Type B pancreatic cell (in vitro differentiated cells): ENCODE measurements around the gene HCRTR1. TPM values are rescaled to one million over a fixed set of nuclear protein-coding genes. Genes with fewer than 3 reads are reported as not detected.

ENCODE experiments used
- DNase-seq: peaks from one replicate; pipeline ENCODE4 v3.0.0; 2021; ENCODE audit warnings: mixed read lengths; ENCODE audit not compliant: unreplicated experiment; ENCODE audit errors: extremely low spot score
- H3K27ac Mint-ChIP-seq: 2 replicates; pipeline ENCODE4 v1.8.0; 2021; ENCODE audit warnings: mild to moderate bottlenecking, mixed read lengths
- H3K27me3 Mint-ChIP-seq: 2 replicates; pipeline ENCODE4 v1.8.0; 2021; ENCODE audit warnings: mixed read lengths
- H3K36me3 Mint-ChIP-seq: 2 replicates; pipeline ENCODE4 v1.8.0; 2021; ENCODE audit warnings: mixed read lengths
- H3K4me1 Mint-ChIP-seq: one replicate; pipeline ENCODE4 v1.8.0; 2021; ENCODE audit warnings: mixed read lengths; ENCODE audit not compliant: unreplicated experiment
- H3K4me3 Mint-ChIP-seq: 2 replicates; pipeline ENCODE4 v1.8.0; 2021; ENCODE audit warnings: mild to moderate bottlenecking, mixed read lengths
- H3K9me3 Mint-ChIP-seq: 2 replicates; pipeline ENCODE4 v1.8.0; 2021; ENCODE audit warnings: mixed read lengths
- CTCF ChIP-seq: fragments of 200-600 bp; sonication (generic); conservative IDR thresholded peaks from 2 replicates; pipeline ENCODE4 v1.5.0; 2021; ENCODE audit warnings: antibody characterized with exemption, mild to moderate bottlenecking
- total RNA-seq: library from RNA; stranded (reverse); gene quantifications from 2 replicates; pipeline ENCODE4 v1.2.1, GENCODE V29; 2021; ENCODE audit warnings: low replicate concordance

HCRTR1 gene
- total RNA-seq, 1 donor from 2014 or later = not detected

- H3K27ac Mint-ChIP-seq = peak overlapping the region; percentile 76
- no peaks in the 10 kb centered on the region for H3K9me3 Mint-ChIP-seq
- peak; percentile 67 for DNase-seq
- H3K4me1 Mint-ChIP-seq = peaks cover 12% of the 10 kb centered on the region
- H3K4me3 Mint-ChIP-seq = peak overlapping the region; percentile 82
- H3K36me3 Mint-ChIP-seq = no peaks in the 10 kb centered on the region
- H3K27me3 Mint-ChIP-seq = peaks cover 3% of the 10 kb centered on the region
- no peak for TF ChIP-seq CTCF
Measured at GRCh38 chr1:31575369-31576140, 41.9 kb upstream of the HCRTR1 start.

DNA sequence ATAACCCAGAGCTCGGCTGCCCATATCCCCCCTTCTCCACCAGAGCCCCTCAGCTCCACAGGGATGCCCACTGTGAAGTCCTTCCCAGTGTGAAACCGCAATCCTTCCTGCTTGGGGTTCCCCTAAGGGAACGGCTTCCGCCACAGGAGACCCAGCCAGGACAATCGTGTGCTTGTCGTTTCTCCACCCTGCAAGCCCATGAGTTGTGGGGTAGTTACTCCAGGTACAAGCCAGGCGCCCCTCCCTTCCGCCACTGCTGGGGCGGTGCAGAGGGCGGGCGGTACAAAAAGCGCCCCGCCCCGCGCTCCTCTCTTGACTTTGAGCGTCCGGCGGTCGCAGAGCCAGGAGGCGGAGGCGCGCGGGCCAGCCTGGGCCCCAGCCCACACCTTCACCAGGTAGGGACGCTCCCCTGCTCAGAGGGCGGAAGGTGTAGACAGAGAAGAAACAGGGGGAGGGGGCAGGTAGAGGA lies 41.3 kb upstream of the HCRTR1 start, which contains the start of gene TINAGL1:
Gene TINAGL1 (plus strand): TSS at position 315 of the 469 bp plus-strand sequence. CDS start 634 bp downstream, outside the sequence.
- H3K4me1 Mint-ChIP-seq = peaks cover 16% of the 10 kb centered on the region
- H3K36me3 Mint-ChIP-seq = no peaks in the 10 kb centered on the region
- no peaks in the 10 kb centered on the region for H3K9me3 Mint-ChIP-seq
- peak; percentile 71 for DNase-seq
- peaks cover 3% of the 10 kb centered on the region for H3K27me3 Mint-ChIP-seq
- peak within 1 kb of the TSS; percentile 82 for H3K4me3 Mint-ChIP-seq
- TF ChIP-seq CTCF = no peak
- H3K27ac Mint-ChIP-seq = peak within 1 kb of the TSS; percentile 76

GRCh38 chr1:31576743-31577455 lies 40.6 kb upstream of the HCRTR1 start:
- Mint-ChIP-seq H3K4me1 (peaks cover 16% of the 10 kb centered on the region), H3K4me3 (peak overlapping the region; percentile 82), H3K27ac (peak overlapping the region; percentile 76), H3K36me3 (no peaks in the 10 kb centered on the region), H3K27me3 (peaks cover 3% of the 10 kb centered on the region), H3K9me3 (no peaks in the 10 kb centered on the region)
- peak; percentile 66 for DNase-seq
- no peak for TF ChIP-seq CTCF

DNA sequence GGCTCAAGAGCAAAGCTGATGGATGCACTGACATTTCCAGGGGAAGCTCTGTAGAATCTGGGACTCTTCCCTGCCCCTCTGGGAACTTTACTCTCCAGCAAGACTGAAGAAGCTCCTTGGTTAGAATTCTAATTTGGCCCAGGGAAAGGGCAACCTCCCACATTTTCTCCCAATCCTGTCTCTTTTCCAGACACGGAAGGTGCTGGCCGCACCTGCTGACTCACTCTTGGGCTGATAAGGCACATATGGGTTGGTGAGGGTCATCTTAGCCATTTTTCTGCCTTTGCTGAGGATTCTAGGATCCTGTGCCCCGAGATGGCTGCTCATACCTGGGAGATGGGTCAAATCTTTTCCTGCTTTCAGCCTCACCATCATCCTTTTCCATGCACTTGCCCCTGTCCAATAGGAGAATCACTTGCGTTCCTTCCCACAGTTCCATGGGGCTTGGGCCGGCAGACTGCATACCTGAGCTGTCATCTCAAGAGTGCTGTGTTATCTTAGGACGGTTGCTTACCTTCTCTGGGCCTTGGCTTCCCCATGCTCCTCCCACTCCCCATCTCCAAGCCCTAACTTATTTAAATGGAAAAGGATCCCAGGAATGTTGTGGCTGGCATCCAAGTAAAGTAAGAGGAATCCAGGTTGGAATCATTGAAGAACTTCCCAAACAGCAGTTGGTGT lies 39.8 kb upstream of the HCRTR1 start:
- no peaks in the 10 kb centered on the region for H3K9me3 Mint-ChIP-seq
- peaks cover 24% of the 10 kb centered on the region for H3K4me1 Mint-ChIP-seq
- DNase-seq = peak; percentile 62
- TF ChIP-seq CTCF = no peak
- peak overlapping the region; percentile 76 for H3K27ac Mint-ChIP-seq
- no peaks in the 10 kb centered on the region for H3K36me3 Mint-ChIP-seq
- no peak overlapping the region for H3K4me3 Mint-ChIP-seq
- H3K27me3 Mint-ChIP-seq = peaks cover 3% of the 10 kb centered on the region

DNA sequence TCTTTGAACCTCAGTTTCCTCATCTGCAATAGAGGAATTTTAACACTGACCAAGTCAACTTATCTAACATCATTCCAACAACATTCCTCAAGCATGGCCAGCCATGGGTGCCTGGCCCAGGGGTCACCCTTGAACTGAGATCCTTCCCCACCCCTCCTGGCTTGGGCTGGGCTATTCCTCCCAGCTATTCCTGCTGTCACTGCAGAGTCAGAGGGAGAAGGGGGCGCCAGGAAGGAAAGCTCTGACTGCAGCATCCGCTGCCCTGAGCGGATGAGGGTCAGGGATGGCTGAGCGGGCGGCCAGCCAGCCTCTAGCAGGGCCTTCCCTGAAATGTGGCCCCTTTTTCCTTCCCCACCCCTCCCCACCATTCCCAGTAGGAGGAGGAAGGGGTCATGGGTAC lies 38.1 kb upstream of the HCRTR1 start:
- Mint-ChIP-seq H3K4me1 (peaks cover 26% of the 10 kb centered on the region), H3K9me3 (no peaks in the 10 kb centered on the region), H3K27me3 (peaks cover 3% of the 10 kb centered on the region), H3K36me3 (no peaks in the 10 kb centered on the region), H3K4me3 (no peak overlapping the region), H3K27ac (no peak overlapping the region)
- no peak for DNase-seq
- no peak for TF ChIP-seq CTCF
